Measurements from ENCODE around the gene GFOD2.

Gene GFOD2

DNA sequence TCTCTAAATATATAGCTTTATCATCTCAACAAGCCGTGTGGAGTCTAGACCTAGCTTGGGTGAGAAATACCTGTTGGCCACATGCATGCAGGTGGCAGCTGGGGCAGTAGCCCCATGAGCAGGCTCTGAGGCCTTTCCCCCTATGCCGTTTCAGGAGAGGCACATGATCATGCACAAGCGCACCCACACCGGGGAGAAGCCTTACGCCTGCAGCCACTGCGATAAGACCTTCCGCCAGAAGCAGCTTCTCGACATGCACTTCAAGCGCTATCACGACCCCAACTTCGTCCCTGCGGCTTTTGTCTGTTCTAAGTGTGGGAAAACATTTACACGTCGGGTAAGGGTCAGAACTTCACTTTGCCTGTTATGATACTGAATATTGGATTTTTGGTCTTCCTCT, 90.9 kb downstream of the GFOD2 start:
- TF ChIP-seq, protein P1, sequence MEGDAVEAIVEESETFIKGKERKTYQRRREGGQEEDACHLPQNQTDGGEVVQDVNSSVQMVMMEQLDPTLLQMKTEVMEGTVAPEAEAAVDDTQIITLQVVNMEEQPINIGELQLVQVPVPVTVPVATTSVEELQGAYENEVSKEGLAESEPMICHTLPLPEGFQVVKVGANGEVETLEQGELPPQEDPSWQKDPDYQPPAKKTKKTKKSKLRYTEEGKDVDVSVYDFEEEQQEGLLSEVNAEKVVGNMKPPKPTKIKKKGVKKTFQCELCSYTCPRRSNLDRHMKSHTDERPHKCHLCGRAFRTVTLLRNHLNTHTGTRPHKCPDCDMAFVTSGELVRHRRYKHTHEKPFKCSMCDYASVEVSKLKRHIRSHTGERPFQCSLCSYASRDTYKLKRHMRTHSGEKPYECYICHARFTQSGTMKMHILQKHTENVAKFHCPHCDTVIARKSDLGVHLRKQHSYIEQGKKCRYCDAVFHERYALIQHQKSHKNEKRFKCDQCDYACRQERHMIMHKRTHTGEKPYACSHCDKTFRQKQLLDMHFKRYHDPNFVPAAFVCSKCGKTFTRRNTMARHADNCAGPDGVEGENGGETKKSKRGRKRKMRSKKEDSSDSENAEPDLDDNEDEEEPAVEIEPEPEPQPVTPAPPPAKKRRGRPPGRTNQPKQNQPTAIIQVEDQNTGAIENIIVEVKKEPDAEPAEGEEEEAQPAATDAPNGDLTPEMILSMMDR (conservative IDR thresholded peaks at IDR 0.05; ENCODE audit: low read depth, low read length), result no peak
- no peak overlapping the region for H3K4me3 ChIP-seq (ENCODE audit: low read length)
- DNase-seq (ENCODE audit: low read depth), result no peak
